Activated gamma-delta T cell treated with Interleukin-2 at 50 U/mL for 16 hours (primary cell): ENCODE results near the gene LRRC39.
"Not testable (repeated sequence)": the region's sequence is repeated elsewhere in the genome, so short reads cannot be mapped to it uniquely, and the experiment has no call there.

ENCODE experiments used
- DNase-seq: peaks from one replicate; pipeline ENCODE4 v3.0.0-alpha.2; 2020

Gene LRRC39

DNA sequence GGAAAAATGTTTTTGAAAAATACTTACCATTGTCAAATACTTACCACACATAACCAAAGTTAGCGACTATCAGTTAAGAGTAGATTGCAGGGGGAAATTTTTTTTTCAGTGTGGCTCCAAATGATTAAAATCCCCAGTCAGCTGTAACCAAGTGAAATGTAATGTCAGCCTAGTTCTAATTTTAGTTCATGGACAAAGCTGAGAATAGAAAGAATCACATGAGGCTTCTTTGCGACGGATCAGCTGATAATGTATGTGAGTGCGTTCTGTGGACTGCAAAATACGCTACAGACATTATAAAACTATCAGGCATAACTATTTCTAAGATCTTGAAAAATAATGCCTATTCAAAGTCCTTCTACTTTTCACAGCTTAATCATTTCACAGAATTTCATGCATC is at the start of gene LRRC39:
Gene LRRC39, minus strand, starts transcription at position 166 of the 400 bp plus-strand sequence. CDS start 9,740 bp downstream, outside the sequence.
- DNase-seq = no peak

DNA sequence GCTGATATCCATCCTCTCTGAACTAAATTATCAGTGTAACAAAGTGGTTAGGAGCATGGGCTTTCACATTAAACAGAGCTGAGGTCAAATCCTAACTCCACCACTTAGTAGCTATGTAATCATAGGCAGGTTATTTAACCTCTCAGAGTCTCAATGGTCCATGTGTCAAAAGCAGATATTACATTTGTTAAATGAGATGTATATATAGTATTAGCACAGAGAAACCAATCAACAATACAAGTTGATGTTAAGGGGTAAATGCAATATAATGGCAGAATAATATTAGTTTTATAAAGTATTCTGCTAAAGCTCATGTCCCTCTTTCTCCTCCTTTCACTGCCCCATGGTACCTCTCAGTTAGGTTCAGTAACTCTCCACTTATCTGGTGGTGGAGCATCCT is 44.4 kb upstream of the LRRC39 start:
- DNase-seq = no peak

- no peak for DNase-seq
Observed at GRCh38 chr1:100219883-100220282, 41.8 kb upstream of the LRRC39 start.

- no peak for DNase-seq
Observed at GRCh38 chr1:100219457-100219856, 41.4 kb upstream of the LRRC39 start.

- no peak for DNase-seq
Observed at GRCh38 chr1:100217834-100218233, 39.8 kb upstream of the LRRC39 start.

DNA sequence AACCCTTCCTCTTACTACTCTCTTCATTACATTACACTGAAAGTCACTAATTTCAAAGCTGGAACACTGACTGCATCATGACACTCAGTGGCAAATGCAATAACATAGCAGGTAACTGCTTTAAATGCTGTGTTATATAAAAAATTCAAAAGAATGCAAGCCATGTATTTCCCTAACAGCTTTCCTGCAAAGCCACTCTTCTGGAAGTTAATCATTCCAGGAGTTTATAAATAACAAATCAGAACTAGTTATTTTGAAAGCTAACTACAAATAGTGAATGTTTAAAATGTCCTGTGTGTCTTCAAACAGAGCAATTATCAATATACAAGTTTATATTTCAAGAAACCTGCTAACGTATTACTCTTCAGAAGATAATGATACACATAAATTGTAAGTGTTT is 37.0 kb upstream of the LRRC39 start:
- DNase-seq = no peak

GRCh38 chr1:100213141-100213540 is 35.1 kb upstream of the LRRC39 start:
- DNase-seq = no peak

DNA sequence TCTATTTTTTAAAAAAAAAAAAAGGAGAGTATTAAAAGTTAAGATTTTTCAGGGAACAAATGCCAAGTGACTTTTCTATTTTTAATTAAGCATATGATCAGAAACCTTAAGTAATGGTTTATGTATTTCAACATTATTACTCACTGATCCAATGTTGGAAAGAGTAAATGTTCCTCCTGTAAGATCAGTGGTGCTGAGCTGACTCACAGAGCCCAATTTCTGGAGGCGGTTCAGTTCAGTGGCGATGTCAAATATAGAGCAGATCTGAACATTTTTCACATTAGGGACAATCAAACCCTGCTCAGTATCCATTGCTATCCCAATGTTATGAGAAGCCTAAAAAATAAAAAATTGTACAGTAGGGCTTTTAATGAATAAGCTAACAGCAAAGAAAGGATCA is 28.2 kb upstream of the LRRC39 start:
- no peak for DNase-seq

DNA sequence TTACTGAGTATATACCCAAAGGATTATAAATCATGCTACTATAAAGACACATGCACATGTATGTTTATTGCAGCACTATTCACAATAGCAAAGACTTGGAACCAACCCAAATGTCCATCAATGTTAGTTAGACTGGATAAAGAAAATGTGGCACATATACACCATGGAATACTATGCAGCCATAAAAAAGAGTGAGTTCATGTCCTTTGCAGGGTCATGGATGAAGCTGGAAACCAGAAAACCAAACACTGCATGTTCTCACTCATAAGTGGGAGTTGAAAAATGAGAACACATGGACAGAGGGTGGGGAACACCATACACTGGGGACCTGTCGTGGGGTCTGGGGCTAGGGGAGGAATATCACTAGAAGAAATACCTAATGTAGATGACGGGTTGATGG is 27.5 kb upstream of the LRRC39 start:
- DNase-seq = not testable (repeated sequence)

- not testable (repeated sequence) for DNase-seq
Observed at GRCh38 chr1:100205103-100205502, 27.0 kb upstream of the LRRC39 start.

DNA sequence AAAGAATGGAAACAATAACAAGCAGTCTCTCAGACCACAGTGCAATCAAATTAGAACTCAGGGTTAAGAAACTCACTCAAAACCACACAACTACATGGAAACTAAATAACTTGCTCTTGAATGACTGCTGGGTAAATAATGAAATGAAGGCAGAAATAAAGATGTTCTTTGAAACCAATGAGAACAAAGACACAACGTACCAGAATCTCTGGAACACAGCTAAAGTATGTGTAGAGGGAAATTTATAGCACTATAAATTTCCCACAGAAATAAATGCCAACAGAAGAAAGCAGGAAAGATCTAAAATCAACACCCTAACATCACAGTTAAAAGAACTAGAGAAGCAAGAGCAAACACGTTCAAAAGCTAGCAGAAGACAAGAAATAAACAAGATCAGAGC is 24.6 kb upstream of the LRRC39 start:
- not testable (repeated sequence) for DNase-seq

DNA sequence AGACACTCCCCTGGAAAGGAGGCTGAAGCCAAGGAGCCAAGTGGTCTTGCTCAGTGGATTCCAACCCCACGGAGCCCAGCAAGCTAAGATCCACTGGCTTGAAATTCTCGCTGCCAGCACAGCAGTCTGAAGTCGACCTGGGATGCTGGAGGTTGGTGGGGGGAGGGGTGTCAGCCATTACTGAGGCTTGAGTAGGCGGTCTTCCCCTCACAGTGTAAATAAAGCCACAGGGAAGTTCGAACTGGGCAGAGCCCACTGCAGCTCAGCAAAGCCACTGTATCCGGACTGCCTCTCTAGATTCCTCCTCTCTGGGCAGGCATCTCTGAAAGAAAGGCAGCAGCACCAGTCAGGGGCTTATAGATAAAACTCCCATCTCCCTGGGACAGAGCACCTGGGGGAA is 22.0 kb upstream of the LRRC39 start:
- DNase-seq = not testable (repeated sequence)

- no peak for DNase-seq
Observed at GRCh38 chr1:100198596-100198995, 20.5 kb upstream of the LRRC39 start.

GRCh38 chr1:100188617-100189016 is 10.6 kb upstream of the LRRC39 start:
- no peak for DNase-seq

- no peak for DNase-seq
Observed at GRCh38 chr1:100187912-100188311, 9.9 kb upstream of the LRRC39 start.

- no peak for DNase-seq
Observed at GRCh38 chr1:100184536-100184935, 6.5 kb upstream of the LRRC39 start.

- DNase-seq = no peak
Observed at GRCh38 chr1:100183370-100183769, 5.3 kb upstream of the LRRC39 start.

DNA sequence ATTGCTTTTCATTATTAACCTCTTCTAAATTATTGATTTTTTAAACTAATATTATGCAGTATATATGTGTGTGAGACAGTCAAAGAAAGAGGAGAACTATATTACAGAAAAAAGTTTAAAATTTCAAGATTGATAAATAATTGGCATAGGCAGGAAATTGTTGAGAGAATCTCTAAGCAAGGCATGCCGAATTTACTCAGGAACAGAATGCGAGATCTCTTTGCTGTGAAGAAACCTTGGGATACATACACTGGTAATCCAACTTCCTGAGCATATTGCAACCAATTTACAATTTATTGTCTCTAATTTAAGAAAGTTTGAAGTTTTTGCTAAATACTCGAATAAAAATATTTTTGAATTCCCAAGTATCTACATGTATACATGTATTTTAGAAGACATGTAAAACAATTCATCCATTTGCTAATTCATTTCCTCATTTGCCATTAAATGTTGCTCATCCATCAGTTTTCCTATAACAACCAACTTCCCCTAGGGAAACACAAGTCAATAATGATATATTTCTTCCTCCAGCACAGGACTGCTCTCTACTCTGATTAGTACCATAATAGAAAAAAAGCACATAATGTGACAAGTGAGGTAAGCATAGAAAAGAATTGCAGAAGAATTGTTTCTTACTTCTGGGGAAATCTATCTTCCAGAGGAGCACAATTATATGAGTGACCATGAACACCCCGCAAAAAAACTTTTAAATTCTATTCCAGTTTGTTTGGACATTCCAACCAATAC is 588 bp downstream of the LRRC39 start:
- no peak for DNase-seq

DNA sequence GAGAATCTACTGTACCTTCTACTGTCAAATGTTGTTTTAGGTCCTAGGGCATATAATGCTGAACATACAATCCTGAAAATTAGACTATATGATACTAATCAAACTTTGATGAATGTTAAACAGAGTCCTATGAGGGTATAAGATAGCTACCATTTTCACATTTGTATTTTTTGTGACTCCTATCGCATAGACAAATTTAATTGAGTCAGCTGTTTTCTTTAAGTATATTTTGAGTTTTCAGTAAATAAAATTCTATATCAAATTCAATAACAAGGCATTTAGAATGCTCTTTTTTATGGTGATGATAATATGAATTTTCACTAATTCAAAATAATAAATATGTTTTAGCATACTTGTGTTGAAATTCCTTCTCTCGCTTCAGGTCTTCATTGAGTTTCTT is 10.0 kb downstream of the LRRC39 start:
- no peak for DNase-seq

DNA sequence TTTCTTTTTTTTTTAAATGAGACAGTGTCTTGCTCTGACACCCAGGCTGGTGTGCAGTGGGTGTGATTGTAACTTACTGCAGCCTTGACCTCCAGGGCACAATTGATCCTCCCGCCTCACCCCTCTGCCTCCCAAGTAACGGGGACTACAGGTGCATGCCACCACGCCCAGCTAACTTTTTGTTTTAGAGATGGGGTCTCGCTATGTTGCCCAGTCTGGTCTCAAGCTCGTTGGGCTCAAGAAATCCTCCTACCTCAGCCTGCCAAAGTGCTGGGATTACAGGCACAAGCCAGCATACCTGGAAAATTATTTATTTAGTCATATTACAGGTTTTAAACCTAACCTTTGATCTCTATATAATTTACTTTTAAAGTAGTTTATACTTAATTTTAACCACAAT is 13.4 kb downstream of the LRRC39 start:
- no peak for DNase-seq

GRCh38 chr1:100164216-100164615 is 13.8 kb downstream of the LRRC39 start:
- no peak for DNase-seq

- DNase-seq = no peak
Observed at GRCh38 chr1:100162881-100163280, 15.2 kb downstream of the LRRC39 start.

DNA sequence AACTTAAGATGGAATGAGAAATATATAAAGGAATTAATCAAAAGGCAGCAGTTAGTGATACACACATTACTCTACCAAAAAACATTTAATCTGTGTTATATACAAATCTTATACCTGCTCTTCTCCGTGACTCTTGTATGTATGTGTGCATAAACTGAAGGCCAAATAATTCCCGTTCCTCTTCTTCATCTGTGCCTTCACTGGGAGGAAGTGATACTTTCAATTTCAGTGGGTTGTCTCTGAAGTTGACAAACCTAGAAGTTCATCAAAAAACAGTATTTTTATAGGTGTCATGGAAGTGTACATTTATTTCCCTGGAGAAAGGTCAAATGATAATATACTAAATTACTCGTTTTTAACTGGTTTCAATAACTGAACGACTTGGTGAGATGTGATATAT is 25.8 kb downstream of the LRRC39 start:
- no peak for DNase-seq

- no peak for DNase-seq
Observed at GRCh38 chr1:100151679-100152078, 26.4 kb downstream of the LRRC39 start.

GRCh38 chr1:100147875-100148274 is 30.2 kb downstream of the LRRC39 start:
- no peak for DNase-seq
